HTERT RPE-1 (cell line): Measurements from ENCODE around the gene MEF2C.

ENCODE experiments used
- in situ Hi-C: fragments of 300-500 bp; cut with MboI; formaldehyde crosslinking; loops from 4 replicates; pipeline ENCODE4 v1.14.3; 2020; ENCODE audit warnings: low sequenced_read_pairs

The MEF2C gene

DNA sequence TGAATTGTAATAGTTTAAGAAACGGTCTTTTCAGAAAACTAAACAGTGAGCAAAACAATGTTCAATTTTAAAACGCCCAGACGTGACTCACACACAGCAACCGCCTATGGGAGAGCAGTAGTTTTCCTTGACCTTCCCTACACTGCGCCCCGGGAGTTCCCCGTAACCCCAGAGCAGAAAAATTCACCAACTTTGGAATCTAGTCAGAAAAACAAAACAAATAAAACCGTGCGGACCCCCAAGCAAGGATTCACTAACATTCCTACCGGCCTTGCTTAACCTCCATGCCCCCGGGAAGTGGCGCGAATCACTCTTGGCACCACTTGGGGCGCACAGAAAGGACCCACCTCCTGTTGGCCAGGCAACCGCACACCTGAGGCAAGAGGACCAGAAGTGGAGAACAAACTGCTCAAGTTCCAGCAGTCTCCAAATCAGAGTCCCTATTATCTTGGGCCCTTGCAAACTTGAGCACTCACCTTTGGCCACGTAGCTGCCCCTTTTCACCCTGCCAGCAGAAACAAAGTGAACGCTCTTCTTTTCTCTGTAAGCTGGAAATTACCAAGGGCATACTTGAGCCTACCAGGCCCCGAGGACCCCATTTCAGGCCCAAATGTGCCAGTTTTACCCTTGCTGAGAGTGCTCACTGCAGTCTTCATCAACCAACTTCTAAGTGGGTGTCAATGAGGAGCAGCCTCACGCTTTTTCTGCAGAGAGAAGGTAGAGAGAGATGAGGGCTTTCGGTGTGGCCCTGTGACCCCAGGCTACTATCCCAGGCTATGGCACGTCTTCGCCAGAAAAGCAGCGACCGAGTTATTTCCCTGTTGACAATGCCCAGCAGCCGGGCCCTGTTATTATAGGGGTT lies 189.7 kb downstream of the MEF2C start:
- in situ Hi-C loops, result no loop called here

DNA sequence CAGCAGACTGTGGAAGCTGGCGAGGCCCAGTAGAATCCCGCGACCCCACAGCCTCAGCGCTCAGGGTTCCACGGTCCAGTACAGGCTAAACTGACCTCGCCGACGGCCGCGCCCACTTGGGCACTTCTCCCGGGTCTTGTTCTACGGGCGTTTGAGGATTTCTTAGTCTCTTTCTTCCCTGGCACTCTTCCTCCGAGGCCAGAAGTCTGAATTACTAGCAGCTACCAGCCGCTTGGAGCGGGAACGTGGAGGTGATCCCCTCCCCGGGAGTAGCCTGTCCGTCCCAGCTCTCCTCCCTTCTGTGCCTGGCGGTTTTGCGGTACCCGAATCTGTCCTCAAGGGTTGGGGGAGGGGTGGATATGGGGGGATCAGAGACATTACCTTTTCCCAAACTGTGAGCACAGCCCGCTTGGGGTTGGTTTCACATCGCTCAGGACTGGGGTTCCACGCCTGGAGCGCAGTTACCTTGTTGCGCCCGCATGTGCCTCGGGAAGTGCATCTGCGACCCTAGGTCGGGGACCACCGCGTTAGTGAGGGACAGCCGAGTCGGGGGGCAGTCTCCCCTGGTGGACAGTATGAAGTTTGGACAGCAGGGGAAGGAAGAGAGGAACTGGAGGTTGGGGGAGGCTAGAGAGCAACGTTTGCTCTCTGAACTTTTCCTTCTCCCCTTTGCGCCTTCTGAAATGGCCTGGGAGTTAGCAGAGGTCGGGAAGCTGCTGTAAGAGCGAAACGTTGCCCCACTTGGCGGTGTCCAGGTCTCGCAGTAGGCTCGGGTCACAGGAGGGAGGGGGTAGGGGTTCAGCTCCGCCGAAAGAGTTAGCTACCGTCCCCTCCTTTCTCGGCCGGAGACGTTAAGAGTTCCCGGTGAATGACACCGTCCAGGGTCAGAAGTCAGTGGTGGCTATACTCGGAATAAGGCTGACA lies 190.8 kb downstream of the MEF2C start:
- in situ Hi-C loops, result no loop called here

DNA sequence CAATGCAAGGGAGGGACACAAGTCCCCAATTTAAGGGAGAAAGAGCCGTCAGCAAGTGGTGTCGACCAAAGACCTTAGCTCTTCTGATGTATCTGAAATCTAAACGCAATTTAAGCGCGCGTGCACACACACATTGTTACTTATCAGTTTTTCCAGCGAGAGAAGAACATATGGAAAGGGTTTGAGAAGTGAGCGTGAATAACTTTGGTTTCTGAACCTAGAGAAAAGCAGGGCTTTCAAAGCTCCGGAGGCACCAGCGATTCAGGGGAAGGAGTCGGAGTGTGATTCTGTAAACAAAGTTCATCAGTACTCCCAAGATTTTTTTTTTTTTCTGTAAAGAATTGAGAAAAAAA lies 191.8 kb downstream of the MEF2C start:
- in situ Hi-C loops, result no loop called here

DNA sequence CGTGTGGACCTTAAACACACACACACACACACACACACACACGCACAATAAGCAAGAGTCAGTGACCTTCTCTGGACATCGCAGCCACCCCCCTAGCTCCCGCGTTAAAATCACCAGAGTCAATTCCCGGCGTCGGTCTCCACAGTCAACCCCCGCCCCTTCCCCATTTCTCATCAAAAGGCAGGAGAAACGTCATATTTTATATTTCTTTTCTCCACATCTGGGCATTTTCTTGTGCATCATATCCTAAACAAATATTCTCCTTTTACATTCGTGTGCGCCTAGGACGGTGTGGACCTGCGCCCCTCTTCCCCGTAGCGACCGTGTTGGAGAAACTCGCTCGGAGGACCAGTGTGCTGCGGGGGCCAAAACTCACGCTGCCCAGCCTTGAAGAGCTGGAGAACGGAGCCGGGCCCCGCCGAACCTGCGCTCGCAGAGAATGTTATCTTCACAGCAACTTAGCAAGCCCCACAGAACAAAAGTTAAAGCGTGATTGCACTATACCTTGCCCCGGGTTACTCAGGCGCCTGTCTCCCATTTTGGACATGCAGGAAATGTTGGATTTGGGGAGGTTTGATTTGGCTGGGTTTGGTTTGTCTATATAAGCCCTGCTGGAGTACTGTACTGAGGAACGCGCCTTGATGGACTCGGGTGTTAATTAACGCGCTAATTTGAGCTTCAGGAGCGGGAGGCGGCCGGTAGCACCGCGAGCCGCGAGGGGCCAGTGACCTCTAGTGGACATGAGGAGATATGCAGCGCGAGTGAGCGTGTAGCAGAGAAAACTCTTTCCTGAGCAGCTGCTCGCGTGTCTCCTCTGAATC lies 192.4 kb downstream of the MEF2C start:
- in situ Hi-C loops, result no loop called here

DNA sequence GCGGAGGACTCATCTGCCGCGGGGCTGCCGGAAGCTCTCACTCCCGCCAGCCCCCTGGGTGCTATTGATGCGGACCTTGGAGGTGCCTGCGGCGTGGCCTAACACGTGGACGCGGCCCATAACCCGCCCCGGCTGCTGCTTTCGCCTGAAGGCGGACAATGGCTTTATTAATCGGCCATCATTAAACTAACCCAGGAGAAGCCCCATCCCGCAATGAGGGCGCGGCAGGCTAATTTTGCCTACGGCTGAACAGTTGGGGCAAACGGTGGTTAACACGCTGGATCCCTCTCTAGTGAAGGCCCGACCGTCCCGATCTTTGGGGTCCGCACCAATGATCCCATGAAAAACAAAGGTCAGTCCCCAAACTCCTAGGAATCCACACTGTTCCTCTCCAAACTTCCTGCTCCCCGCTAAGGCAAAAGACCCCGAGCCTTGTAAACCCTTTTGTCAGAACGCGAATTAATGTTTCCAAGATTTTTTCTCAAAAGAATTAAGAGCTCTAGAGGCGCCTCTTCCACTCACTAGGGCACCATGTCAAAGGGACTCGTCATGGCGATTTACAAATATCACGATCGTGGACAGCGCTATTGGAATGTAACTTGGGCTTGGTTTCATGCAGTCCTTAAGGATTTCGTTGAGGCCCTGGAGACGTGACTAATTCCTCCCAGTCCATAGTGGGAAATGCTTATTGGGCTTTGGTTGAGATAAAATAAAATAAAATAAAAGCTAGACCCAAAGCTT lies 193.1 kb downstream of the MEF2C start:
- in situ Hi-C loops, result no loop called here

DNA sequence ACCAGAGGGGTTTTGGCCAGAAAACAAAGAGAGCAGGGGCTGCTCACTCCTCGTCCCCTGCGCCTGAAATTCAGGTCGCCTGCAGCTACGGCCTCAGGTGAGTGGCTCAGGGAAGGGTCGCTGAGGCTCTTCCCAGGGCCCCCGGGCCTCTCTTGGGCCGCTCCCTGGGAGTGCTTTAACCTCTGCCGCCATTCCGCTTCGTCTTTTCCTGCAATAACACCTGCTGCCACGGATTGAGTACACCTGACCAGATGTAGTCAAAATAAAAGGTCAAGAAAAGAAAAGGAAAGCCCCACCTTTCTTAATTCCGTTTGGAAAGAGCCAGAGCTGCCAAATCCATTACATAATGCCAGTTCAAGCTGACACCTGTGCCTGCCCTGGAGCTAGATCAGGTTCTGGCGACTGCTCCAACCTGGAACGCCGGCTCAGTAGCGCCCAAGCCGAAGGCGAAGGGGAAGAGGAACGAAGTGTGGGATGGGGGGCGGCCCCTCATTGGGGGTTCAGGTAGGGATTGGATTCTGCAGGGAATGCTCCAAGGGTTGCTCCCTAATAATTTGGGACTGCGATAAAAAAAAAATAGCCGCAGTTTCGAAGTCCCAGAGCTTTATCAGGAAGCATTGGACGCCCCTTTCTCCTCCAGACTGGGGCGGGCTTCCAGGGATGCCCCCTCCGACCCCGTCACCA lies 193.9 kb downstream of the MEF2C start:
- in situ Hi-C loops, result no loop called here

DNA sequence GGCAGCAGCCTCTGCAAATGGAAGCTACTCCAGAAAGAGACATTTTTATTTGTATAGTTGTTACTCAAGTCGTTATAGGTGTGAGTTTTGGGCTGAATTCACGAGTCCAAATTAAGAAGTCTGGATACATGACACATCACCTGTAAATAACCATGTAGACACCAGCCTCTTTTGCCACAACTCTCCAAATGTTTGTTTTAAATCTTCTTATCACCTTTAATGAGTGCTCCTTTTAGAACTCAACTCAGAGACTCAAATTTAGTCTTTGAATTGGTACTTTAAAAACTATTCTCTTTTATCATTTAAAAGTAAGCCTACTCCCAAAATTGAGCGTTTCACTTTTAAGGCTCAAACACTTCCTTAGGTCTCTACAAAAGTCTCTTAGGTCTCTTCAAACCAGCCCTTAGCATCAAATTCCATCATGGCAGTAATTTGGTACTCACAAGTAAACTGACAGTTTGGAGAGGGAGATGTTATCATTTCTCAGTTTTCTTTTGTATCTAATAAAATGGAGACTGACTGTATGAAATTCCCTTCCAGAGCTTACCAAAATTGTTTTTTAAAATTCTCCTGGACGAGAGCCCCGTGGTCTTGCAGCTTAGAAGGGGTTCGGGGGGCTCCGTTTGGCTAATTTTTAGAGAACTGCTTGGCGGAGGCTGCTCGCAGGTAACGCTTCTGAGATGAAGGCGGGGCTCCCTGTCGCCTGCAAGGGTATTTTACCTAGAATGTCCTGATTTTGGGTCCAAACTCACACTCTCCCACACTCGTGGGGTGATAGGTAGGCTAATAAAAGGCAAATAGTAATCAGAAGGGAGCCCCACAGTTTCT lies 194.6 kb downstream of the MEF2C start:
- in situ Hi-C loops, result no loop called here

DNA sequence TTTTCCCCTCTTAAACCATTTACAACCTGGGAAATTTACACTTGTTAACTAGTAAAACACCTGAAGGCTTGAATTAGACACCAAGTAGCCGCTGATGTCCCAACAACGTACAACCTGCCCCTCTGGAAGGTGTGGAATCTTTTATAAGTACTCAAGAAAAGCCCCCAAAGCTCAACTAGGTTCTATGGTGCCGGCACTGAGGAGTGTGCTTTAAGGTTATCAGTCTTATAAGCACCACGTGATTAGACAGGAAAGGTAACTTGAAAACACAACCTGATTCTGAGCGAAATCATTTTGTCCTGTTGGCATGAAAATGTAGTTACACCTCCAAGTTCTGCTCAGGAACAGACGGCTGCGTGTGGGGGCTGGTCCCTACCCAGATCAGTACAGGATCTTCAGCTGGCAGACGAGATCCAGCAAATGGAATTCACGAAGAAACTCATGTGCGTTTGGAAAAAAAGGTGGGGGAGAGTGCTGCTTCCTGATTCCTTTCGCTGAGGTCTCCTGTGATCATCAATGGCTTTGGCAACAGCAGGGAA lies 195.5 kb downstream of the MEF2C start:
- in situ Hi-C loops, result no loop called here

DNA sequence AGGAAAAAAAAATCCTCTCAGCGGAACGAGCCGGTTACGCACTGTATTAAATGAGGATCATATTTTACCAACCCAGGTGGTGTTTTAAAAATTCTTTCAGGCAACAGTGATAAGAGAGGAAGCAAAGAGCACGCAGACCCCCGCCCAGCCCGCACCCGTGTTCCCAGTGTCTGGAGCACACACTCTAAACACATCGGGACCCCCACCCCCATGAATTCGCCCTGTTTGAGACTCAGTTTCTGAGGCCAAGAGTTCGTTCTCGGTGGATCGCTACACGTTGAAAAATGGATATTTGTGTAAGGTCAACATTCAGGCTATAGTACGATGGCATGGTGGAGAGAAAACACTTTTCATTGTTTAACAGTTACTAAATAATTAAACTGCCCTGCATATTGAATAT lies 196.3 kb downstream of the MEF2C start:
- in situ Hi-C loops, result no loop called here

DNA sequence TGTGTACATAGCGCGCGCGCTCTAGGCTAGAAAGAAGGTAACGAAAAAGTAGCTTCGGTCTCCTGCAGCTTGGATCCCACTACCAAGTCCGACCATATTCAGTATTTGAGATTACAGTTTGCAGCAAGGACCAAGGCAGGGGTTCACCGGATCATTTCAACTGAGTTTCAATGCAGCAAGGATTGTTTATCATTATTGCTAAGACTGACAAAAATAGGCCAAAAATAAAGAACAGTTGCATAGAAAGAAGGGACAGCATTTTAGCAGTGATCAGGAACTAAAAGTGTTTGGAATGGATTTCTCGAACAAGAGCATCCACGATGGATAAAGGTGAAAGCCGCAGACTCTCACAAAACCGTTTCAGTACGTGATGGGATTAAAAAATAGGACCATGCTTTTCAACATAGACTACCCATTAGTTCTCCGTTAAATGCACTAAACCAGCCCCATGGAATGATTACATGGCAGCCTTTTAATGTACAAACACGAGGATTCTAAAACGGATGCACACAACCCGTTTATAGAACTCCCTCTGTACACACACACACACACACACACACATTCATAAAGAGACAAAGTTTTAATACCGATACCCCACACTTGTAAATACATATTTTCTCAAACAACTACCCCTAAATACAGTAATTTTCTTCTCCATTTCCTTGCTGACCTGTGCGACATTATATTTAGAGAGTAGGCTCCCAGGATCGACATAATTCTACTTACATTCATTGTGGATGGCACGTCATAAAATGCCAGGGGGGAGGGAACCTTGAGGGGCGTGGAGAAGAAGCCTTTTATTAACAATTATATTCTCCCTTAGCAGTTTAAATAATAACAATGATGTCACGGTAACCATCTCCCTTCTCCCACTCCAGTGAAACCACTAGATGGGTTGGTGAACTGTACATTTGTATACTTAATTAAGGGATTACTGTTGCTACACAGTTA lies 197.1 kb downstream of the MEF2C start:
- in situ Hi-C loops, result no loop called here

DNA sequence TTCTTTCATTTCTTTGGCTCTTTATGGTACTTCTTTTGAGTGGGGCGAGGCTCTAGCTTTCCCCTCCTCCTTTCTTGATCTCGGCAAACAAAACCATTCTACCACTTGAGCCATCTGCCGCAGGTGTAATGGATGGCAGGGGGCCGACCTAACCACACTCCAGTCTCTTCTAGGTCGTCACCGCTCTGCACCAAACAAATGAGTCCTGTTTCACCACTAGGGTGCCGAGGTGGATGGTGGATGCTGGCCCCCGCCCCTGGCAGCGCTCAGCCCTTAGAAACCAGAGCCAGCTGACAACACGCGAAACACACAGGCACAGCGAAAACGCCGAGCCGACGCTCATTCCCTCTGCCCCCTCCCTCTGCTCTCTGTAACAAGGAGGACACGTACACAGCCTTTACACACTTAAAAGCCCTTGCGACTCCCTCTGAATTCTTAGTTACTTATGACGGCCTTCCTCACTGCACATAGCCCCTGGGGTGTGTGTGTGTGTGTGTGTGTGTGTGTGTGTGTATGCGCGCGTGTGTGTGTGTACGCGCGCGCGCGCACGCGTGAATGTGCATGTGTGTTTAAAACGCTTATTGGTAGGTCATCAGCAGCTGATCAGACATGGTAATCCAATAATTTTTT lies 199.4 kb downstream of the MEF2C start:
- in situ Hi-C loops, result no loop called here

DNA sequence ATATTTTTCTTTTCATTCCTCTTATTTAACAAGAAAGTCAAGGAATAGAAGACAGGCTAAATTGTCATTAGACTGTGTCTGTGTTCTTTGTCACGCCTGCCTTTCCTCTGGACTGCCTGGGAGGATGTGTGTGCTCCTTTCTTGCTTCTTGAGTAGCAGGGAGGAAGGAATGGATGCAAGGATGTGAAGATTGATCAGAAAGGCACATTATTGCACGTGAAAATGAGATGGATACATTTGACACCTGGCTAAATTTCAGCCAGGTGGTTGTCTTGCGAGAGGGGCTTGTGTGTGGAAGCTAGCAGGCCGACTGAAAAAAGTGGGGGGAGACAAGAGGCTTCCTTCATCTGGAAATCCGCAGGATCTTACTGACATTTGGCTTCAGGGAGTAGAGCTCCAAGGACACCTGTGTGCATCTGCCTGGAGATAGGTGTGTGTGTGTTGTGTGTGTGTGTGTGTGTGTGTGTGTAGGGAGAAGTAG lies 200.1 kb downstream of the MEF2C start:
- in situ Hi-C loops, result no loop called here

DNA sequence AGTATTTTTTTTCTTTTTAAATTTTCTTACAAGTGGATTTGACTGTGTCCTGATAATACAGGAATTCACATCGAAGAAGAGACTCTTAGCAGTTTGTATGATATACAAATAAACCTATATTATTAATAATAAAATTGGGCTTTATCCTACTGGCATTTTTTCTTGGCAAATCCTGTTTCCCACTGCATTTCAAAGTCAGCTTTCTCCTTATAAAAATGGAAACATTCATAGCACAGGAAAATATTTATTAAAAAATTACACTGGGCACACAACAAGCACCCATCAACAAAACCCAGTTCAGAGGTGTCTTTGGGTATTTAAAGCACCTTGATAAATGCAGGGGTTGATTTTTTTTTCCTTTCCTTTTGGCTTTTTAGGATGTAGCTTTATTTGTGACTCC lies 200.9 kb downstream of the MEF2C start:
- in situ Hi-C loops, result no loop called here

DNA sequence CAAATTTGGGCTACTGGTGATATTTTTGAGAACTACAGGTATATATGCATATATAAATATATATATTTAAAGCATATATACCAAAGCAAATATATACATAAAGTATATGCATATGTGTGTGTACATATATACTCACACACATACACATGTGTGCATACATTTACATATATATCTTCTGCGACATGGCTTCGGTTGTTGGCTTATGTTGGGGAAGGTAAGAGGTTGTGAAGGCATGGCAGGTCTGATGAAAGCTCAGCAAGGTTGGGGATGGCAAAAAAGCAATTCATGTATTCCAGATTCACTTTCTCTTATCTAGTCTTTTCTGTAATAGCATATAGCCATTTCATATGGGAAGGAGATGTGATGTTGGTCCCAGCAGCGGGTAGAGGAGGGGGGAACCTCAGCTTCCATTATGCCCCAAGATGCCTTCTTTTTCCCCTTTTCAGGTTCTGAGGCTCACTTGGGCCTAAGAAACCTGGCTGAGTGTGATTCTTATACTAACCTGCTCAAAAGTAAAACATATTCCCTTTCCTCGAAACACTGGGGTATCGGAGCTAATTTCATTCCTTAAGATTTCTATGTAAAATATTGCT lies 201.7 kb downstream of the MEF2C start:
- in situ Hi-C loops, result no loop called here

DNA sequence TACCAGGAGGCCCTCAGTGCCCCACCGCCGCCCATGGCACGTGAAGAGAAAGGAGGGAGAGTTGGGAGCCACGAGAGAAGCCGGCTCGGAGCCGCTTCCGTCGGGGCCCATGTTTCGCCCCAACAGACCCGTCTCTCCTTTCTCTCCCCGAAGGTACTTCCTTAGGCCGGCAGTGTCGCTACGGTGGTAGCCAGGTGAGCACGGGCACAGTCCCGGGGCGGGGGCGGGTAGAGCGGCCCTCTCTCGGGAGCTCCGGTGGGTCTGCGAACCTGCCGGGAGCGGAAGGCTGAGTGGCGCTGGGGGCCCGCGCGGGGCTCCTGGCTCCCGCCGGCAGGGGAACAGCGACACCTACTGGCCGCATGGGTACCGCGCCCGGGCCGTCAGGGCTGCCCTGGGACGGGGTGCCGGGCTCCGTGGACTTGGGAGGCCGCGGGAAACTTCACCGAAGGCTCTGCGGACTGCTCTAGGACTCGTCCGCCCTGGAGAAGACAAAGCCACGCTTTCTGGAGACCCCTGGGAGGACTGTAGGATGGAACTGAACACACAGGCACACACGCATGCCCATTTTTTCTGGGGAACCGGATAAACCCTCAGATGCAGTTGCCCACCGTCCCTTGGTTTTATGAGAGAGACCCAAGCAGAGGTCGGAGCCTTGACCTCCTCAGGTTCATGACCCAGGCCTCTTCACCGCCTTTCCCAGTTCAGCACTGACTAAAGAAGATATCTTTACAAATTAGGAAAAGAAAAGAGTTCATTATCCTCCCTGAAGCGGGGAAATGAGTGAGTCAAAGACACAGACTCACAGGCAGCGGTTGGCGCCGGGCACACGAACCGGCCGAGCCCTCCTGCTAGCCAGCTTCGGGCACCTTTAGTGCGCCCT lies 202.5 kb downstream of the MEF2C start:
- in situ Hi-C loops, result no loop called here

DNA sequence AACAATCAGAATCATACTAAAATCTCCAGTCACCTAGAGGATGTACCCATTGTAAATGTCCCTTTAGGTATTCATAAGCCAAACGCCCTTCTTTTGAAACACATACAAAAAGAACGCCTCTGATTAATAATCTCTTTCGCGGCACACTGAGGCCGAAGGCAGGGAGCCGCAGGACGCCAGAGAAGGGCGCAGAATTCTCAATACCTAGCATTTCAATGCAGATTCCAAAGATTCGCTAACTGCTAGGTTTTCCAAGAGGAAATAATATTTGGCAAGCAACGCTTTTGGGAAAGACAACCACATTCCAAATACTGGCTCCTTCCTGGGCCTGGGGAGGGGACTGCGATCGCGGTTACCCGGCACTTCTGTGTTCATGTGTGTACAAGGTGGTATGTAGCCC lies 203.3 kb downstream of the MEF2C start:
- in situ Hi-C loops, result no loop called here
